HG03159 (cell line): ENCODE measurements around the gene SPSB4.
"Not testable (repeated sequence)": the region's sequence is repeated elsewhere in the genome, so short reads cannot be mapped to it uniquely, and the experiment has no call there.

Source experiments
- ATAC-seq: cut with Tn5 transposase; IDR thresholded peaks from one replicate; pipeline ENCODE4 v1.9.1; 2021; ENCODE audit warnings: mild to moderate bottlenecking, moderate library complexity; ENCODE audit not compliant: unreplicated experiment

The SPSB4 gene

GRCh38 chr3:141114179-141114745 is 63.1 kb downstream of the SPSB4 start:
- no peak for ATAC-seq

- ATAC-seq, result no peak
Observed at GRCh38 chr3:141114816-141115460, 63.8 kb downstream of the SPSB4 start.

- no peak for ATAC-seq
Observed at GRCh38 chr3:141115789-141116541, 64.8 kb downstream of the SPSB4 start.

GRCh38 chr3:141116721-141117120 is 65.6 kb downstream of the SPSB4 start:
- no peak for ATAC-seq

- ATAC-seq, result not testable (repeated sequence)
Observed at GRCh38 chr3:141117982-141118381, 66.8 kb downstream of the SPSB4 start.

- ATAC-seq, result no peak
Observed at GRCh38 chr3:141122455-141123030, 71.4 kb downstream of the SPSB4 start.

- ATAC-seq, result no peak
Observed at GRCh38 chr3:141123677-141124410, 72.7 kb downstream of the SPSB4 start.

- no peak for ATAC-seq
Observed at GRCh38 chr3:141124715-141125114, 73.6 kb downstream of the SPSB4 start.

- no peak for ATAC-seq
Observed at GRCh38 chr3:141125351-141125750, 74.2 kb downstream of the SPSB4 start.

GRCh38 chr3:141126661-141127343 is 75.7 kb downstream of the SPSB4 start:
- no peak for ATAC-seq

- ATAC-seq, result no peak
Observed at GRCh38 chr3:141127344-141128125, 76.4 kb downstream of the SPSB4 start.

GRCh38 chr3:141128126-141128777 is 77.1 kb downstream of the SPSB4 start:
- ATAC-seq, result no peak

GRCh38 chr3:141129049-141129448 is 77.9 kb downstream of the SPSB4 start:
- no peak for ATAC-seq

- no peak for ATAC-seq
Observed at GRCh38 chr3:141129541-141130011, 78.4 kb downstream of the SPSB4 start.

- ATAC-seq, result no peak
Observed at GRCh38 chr3:141143517-141143916, 92.4 kb downstream of the SPSB4 start.

GRCh38 chr3:141146979-141147470 is 95.9 kb downstream of the SPSB4 start:
- ATAC-seq, result no peak

- ATAC-seq, result no peak
Observed at GRCh38 chr3:141147657-141148056, 96.5 kb downstream of the SPSB4 start.

- no peak for ATAC-seq
Observed at GRCh38 chr3:141148169-141148568, 97.0 kb downstream of the SPSB4 start.

GRCh38 chr3:141148770-141149169 is 97.6 kb downstream of the SPSB4 start:
- ATAC-seq, result no peak
